RWPE2 (cell line): Measurements from ENCODE around the gene SRGAP1.

ENCODE experiments used
- ATAC-seq: fragments of 200-7000 bp; cut with Tn5 transposase; 3 replicates; pipeline ENCODE4 v1.9.1; 2021; ENCODE audit warnings: low read depth
- DNase-seq: peaks from one replicate; pipeline ENCODE4 v3.0.0-alpha.2; 2020; ENCODE audit warnings: low spot score
- H3K27ac ChIP-seq: fragments of 450-650 bp; 2 replicates; pipeline ENCODE4 v1.5.1; 2017; ENCODE audit warnings: mild to moderate bottlenecking; ENCODE audit not compliant: poor library complexity, severe bottlenecking
- H3K27me3 ChIP-seq: fragments of 250-450 bp; sonication (Bioruptor Pico); 2 replicates; pipeline ENCODE4 v1.5.1; 2021; ENCODE audit warnings: mild to moderate bottlenecking, moderate library complexity; ENCODE audit not compliant: insufficient read depth, poor library complexity, severe bottlenecking
- H3K36me3 ChIP-seq: fragments of 250-450 bp; sonication (Bioruptor Pico); 2 replicates; pipeline ENCODE4 v1.5.1; 2020; ENCODE audit warnings: low read depth, mild to moderate bottlenecking, moderate library complexity
- H3K4me1 ChIP-seq: fragments of 250-450 bp; sonication (Bioruptor Pico); 2 replicates; pipeline ENCODE4 v1.5.1; 2021; ENCODE audit warnings: mild to moderate bottlenecking, moderate library complexity; ENCODE audit not compliant: insufficient read depth, poor library complexity, severe bottlenecking
- H3K4me3 ChIP-seq: fragments of 250-450 bp; sonication (Bioruptor Pico); 2 replicates; pipeline ENCODE4 v1.5.1; 2021; ENCODE audit warnings: mild to moderate bottlenecking, moderate library complexity; ENCODE audit not compliant: severe bottlenecking
- H3K9me3 ChIP-seq: fragments of 250-450 bp; sonication (Bioruptor Pico); 2 replicates; pipeline ENCODE4 v1.5.1; 2021; ENCODE audit warnings: mild to moderate bottlenecking, moderate library complexity; ENCODE audit not compliant: severe bottlenecking
- TF ChIP-seq, protein P1 (sequence below): fragments of 450-650 bp; IDR thresholded peaks from one replicate; pipeline ENCODE4 v1.5.1; 2017; ENCODE audit warnings: mild to moderate bottlenecking, moderate library complexity; ENCODE audit not compliant: poor library complexity, severe bottlenecking

Gene SRGAP1

DNA sequence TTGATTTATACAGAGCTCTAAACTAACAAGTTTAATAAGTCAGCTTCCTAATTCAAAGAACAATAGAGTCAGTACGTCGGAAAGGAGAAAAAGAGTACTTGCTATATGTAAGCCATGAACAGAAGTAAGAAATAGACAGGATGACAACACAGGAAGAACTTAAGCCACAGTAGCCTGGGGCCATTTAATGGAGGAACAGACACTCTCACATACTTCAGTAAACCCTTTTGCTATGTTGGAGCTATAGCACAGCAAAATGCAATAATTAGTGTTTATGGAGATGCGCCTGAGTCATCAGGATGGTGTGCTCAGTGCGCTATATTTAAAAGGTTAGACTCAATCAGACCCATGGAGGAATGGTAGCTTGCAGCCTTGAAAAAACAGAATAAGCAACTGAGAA is 61.0 kb downstream of the SRGAP1 start:
- DNase-seq (no peak), ATAC-seq (peak; percentile 47; the same call in 2 of the 3 replicates)
- Histone ChIP-seq H3K4me3 (no peak overlapping the region), H3K36me3 (no peaks in the 10 kb centered on the region), H3K27me3 (no peaks in the 10 kb centered on the region), H3K9me3 (no peaks in the 10 kb centered on the region), H3K27ac (peak overlapping the region; percentile 52), H3K4me1 (peaks cover 33% of the 10 kb centered on the region)
- TF ChIP-seq, protein P1, sequence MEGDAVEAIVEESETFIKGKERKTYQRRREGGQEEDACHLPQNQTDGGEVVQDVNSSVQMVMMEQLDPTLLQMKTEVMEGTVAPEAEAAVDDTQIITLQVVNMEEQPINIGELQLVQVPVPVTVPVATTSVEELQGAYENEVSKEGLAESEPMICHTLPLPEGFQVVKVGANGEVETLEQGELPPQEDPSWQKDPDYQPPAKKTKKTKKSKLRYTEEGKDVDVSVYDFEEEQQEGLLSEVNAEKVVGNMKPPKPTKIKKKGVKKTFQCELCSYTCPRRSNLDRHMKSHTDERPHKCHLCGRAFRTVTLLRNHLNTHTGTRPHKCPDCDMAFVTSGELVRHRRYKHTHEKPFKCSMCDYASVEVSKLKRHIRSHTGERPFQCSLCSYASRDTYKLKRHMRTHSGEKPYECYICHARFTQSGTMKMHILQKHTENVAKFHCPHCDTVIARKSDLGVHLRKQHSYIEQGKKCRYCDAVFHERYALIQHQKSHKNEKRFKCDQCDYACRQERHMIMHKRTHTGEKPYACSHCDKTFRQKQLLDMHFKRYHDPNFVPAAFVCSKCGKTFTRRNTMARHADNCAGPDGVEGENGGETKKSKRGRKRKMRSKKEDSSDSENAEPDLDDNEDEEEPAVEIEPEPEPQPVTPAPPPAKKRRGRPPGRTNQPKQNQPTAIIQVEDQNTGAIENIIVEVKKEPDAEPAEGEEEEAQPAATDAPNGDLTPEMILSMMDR: no peak

DNA sequence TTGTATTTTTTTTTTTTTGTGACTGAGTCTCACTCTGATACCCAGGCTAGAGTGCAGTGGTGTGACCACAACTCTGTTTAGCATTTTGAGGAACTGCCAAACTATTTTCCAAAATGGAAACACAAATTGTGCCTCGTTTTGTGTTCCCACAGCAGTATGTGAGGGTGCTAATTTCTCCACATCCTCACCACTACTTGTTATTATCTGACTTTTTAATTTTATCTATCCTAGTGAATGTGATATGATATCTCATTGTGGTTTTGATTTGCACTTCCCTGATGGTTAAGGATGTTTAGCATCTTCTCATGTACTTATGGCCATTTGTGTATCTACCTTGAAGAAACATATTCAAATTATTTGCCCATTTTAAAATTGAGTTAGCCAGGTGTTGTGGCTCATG is 62.4 kb downstream of the SRGAP1 start:
- TF ChIP-seq, protein P1: no peak
- ATAC-seq: no peak

DNA sequence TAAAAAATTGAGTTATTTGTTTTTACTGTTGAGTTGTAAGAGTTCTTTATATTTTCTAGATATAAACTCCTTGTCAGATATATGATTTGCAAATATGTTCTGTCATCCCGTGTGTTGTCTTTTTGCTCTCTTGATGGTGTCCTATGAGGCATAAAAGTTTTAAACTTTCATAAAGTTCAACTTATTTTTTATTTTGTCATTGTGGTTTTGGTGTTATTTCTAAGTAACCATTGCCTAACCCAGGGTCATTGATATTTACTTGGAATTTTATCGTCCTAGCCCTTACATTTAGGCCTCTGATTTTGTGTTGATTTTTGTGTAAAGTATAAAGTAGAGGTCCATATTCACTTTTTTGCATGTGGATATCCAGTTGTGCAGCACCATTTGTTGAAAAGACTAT is 63.1 kb downstream of the SRGAP1 start:
- Histone ChIP-seq H3K4me3 (no peak overlapping the region), H3K36me3 (no peaks in the 10 kb centered on the region), H3K4me1 (peaks cover 13% of the 10 kb centered on the region), H3K27ac (no peak overlapping the region), H3K27me3 (no peaks in the 10 kb centered on the region), H3K9me3 (no peaks in the 10 kb centered on the region)
- ATAC-seq: no peak
- TF ChIP-seq, protein P1: no peak
- no peak for DNase-seq

More for the DNA sequence above, 62.4 kb downstream of the SRGAP1 start:
- H3K4me1 ChIP-seq: peaks cover 20% of the 10 kb centered on the region
- no peak overlapping the region for H3K4me3 ChIP-seq
- H3K36me3 ChIP-seq: no peaks in the 10 kb centered on the region
- no peak for DNase-seq
- no peak overlapping the region for H3K27ac ChIP-seq
- no peaks in the 10 kb centered on the region for H3K27me3 ChIP-seq
- H3K9me3 ChIP-seq: no peaks in the 10 kb centered on the region

DNA sequence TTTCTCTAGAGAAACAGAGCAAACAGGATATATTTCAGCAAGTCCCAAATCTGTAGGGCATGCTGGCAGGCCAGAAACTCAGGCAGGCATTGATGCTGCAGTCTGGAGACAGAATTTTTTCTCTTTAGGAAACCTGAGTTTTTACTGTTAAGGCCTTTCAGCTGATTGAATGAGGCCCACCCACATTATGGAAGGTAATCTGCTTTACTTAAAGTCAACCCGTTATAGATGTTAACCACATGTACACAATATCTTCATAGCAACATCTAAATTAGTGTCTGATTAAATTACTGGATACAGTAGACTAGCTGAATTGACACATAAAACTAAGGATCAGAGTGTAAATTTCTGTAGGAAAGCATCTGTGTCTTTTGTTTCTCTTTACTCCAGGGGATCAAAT is 65.2 kb downstream of the SRGAP1 start:
- no peak overlapping the region for H3K27ac ChIP-seq
- DNase-seq: no peak
- TF ChIP-seq, protein P1: no peak
- H3K27me3 ChIP-seq: no peaks in the 10 kb centered on the region
- peaks cover 20% of the 10 kb centered on the region for H3K4me1 ChIP-seq
- no peak overlapping the region for H3K4me3 ChIP-seq
- no peaks in the 10 kb centered on the region for H3K9me3 ChIP-seq
- ATAC-seq: no peak
- H3K36me3 ChIP-seq: no peaks in the 10 kb centered on the region

DNA sequence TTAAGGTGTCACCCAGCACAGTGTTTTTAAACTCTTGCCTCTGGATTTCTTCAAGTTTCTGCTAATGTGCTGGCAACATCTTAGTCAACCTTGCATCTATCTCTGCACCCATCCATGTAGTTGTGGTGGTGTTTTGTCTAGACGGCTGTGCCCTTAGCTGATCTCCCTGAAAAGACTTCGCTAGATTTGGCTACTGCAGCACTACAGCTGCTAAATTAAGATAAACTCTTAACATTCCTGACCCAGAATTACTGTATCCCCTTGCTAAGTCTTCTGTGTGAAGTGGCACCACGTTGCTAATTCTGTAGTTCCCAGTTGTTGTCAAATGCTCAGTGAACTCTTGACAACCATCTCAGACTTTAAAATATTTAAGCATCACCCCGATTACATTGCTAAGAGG is 66.8 kb downstream of the SRGAP1 start:
- no peak for DNase-seq
- no peaks in the 10 kb centered on the region for H3K27me3 ChIP-seq
- TF ChIP-seq, protein P1: no peak
- no peaks in the 10 kb centered on the region for H3K36me3 ChIP-seq
- H3K4me3 ChIP-seq: no peak overlapping the region
- H3K9me3 ChIP-seq: no peaks in the 10 kb centered on the region
- no peak for ATAC-seq
- peaks cover 26% of the 10 kb centered on the region for H3K4me1 ChIP-seq
- H3K27ac ChIP-seq: no peak overlapping the region
